Measurements from ENCODE around the gene RAP1GAP2. TPM values are rescaled to one million over a fixed set of nuclear protein-coding genes. Genes with fewer than 3 reads are reported as not detected.
A peak's percentile ranks its signal among the peaks of the same experiment; 100 is the strongest.

RAP1GAP2 gene
- total RNA-seq, 2 experiments from 2014 or later: 9.4 to 11.0 TPM

GRCh38 chr17:2789700-2790099, 6.5 kb upstream of the RAP1GAP2 start:
- no peak for ATAC-seq
- H3K4me1 Mint-ChIP-seq (ENCODE audit: low read depth): peaks cover 53% of the 10 kb centered on the region
- no peak overlapping the region for H3K27ac Mint-ChIP-seq
- no peak for DNase-seq
- CTCF ChIA-PET: interaction anchor here (1.9 kb wide), 2 partner anchors 24 to 47 kb away, joined by 4 to 6 read pairs; no protein-coding TSS in a partner anchor
- no peaks in the 10 kb centered on the region for H3K9me3 Mint-ChIP-seq (ENCODE audit: insufficient read depth)
- POLR2A ChIA-PET: interaction anchor here (0.9 to 4.4 kb wide), 2 partner anchors 25 to 51 kb away, joined by 3 to 30 read pairs; no protein-coding TSS in a partner anchor
- H3K27me3 Mint-ChIP-seq (ENCODE audit: low read depth): peaks cover 34% of the 10 kb centered on the region
- no peak overlapping the region for H3K4me3 Mint-ChIP-seq
- H3K36me3 Mint-ChIP-seq (ENCODE audit: low read depth): no peaks in the 10 kb centered on the region

GRCh38 chr17:2792366-2793169, 3.7 kb upstream of the RAP1GAP2 start:
- Mint-ChIP-seq H3K4me3 (no peak overlapping the region), H3K27me3 (ENCODE audit: low read depth) (peaks cover 53% of the 10 kb centered on the region), H3K4me1 (ENCODE audit: low read depth) (peaks cover 72% of the 10 kb centered on the region), H3K9me3 (ENCODE audit: insufficient read depth) (no peaks in the 10 kb centered on the region), H3K36me3 (ENCODE audit: low read depth) (no peaks in the 10 kb centered on the region), H3K27ac (peak overlapping the region; percentile 44)
- ChIA-PET POLR2A (interaction anchor here (0.9 to 4.4 kb wide), 2 partner anchors 15 to 22 kb away, joined by 3 to 30 read pairs; no protein-coding TSS in a partner anchor), CTCF (interaction anchor here (1.8 to 3.1 kb wide), 3 partner anchors 22 to 220 kb away, joined by 6 to 26 read pairs (median 8); no protein-coding TSS in a partner anchor)
- peak; percentile 14 for ATAC-seq
- peak; percentile 82 for DNase-seq

GRCh38 chr17:2794111-2794803, 2.0 kb upstream of the RAP1GAP2 start:
- peak; percentile 52 for DNase-seq
- H3K27me3 Mint-ChIP-seq (ENCODE audit: low read depth): peaks cover 53% of the 10 kb centered on the region
- ATAC-seq: peak; percentile 5
- ChIA-PET POLR2A (interaction anchor here (0.7 to 4.4 kb wide), 3 partner anchors 16 to 20 kb away, joined by 3 to 30 read pairs (median 3); no protein-coding TSS in a partner anchor), CTCF (interaction anchor here (0.9 to 2.7 kb wide), 2 partner anchors 8 to 54 kb away, joined by 3 to 6 read pairs; no protein-coding TSS in a partner anchor)
- H3K4me3 Mint-ChIP-seq: peak overlapping the region; percentile 62
- H3K9me3 Mint-ChIP-seq (ENCODE audit: insufficient read depth): no peaks in the 10 kb centered on the region
- peak overlapping the region; percentile 67 for H3K27ac Mint-ChIP-seq
- H3K4me1 Mint-ChIP-seq (ENCODE audit: low read depth): peaks cover 87% of the 10 kb centered on the region
- no peaks in the 10 kb centered on the region for H3K36me3 Mint-ChIP-seq (ENCODE audit: low read depth)

DNA sequence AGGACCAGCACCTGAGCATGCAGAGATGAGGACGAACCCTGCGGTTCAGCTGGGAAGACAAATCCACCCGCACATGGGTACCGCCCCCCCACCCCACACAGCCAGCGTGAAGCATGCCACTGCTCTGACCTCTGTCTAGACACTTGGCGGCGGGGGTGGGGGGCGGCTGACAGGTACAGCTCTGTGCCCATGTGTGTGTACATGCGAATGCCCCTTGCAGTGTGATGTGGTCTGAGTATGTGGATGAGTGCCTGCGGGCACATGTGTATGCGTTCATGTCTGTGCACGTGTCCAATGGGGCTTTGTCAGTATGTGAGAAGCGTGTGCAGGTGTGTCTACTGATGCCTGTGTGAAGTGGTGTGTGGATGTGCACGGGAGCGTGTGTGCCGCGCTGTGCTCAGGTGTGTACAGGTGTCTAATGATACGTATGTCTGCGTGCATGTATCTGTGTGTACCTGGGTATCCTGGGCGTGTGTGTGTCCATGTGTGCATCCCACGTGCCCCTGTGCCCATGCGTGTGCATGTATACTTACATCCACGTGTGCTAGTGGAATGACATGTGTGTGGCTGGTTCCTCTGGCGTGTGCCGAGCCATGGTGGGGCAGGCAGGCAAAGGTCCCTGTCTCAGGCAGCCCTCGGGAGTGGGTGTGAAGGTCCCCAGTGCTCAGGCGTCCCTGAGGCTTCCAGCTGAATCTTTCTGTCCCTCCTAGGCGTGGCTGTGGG, 636 bp upstream of the RAP1GAP2 start:
- Mint-ChIP-seq H3K4me3 (peak overlapping the region; percentile 77), H3K36me3 (ENCODE audit: low read depth) (peaks cover 3% of the 10 kb centered on the region), H3K9me3 (ENCODE audit: insufficient read depth) (no peaks in the 10 kb centered on the region), H3K27ac (peak overlapping the region; percentile 27), H3K27me3 (ENCODE audit: low read depth) (peaks cover 45% of the 10 kb centered on the region), H3K4me1 (ENCODE audit: low read depth) (peaks cover 86% of the 10 kb centered on the region)
- DNase-seq (no peak), ATAC-seq (no peak)
- ChIA-PET CTCF (interaction anchor here (1.1 to 2.7 kb wide), 5 partner anchors 9 to 217 kb away, joined by 4 to 11 read pairs (median 5); no protein-coding TSS in a partner anchor), POLR2A (interaction anchor here (2.2 kb wide), 1 partner anchor 19 kb away, joined by 17 read pairs; no protein-coding TSS in a partner anchor)

GRCh38 chr17:2797226-2797625, 988 bp downstream of the RAP1GAP2 start:
- ChIA-PET CTCF (interaction anchor here (1.1 to 2.7 kb wide), 3 partner anchors 9 to 15 kb away, joined by 3 to 6 read pairs (median 5); no protein-coding TSS in a partner anchor), POLR2A (interaction anchor here (2.2 kb wide), 1 partner anchor 17 kb away, joined by 17 read pairs; no protein-coding TSS in a partner anchor)
- Mint-ChIP-seq H3K27ac (no peak overlapping the region), H3K9me3 (ENCODE audit: insufficient read depth) (no peaks in the 10 kb centered on the region), H3K4me3 (peak overlapping the region; percentile 77), H3K27me3 (ENCODE audit: low read depth) (peaks cover 42% of the 10 kb centered on the region), H3K4me1 (ENCODE audit: low read depth) (peaks cover 70% of the 10 kb centered on the region), H3K36me3 (ENCODE audit: low read depth) (peaks cover 6% of the 10 kb centered on the region)
- ATAC-seq (no peak), DNase-seq (no peak)

DNA sequence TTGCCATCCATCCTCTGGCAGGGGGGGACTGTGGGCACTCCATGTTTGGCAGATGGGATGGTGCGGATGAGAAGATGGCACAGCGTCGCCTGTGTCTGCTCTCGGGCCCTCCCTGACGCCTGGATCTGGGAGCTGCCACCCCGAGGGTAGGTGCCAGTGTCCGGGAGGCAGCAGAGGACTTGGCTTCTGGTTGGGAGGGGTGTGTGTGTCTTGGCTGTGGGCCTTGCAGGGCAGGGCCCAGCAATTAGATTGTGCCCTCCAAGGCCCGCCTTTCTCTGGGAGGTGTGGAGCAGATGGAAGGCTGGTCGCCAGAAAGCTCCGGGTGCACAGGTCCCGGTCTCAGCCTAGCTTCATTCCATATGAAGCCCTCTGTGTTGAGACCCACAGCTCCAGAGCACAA, 1.4 kb downstream of the RAP1GAP2 start:
- ATAC-seq (no peak), DNase-seq (no peak)
- Mint-ChIP-seq H3K9me3 (ENCODE audit: insufficient read depth) (no peaks in the 10 kb centered on the region), H3K27me3 (ENCODE audit: low read depth) (peaks cover 41% of the 10 kb centered on the region), H3K27ac (no peak overlapping the region), H3K4me1 (ENCODE audit: low read depth) (peaks cover 66% of the 10 kb centered on the region), H3K4me3 (peak overlapping the region; percentile 77), H3K36me3 (ENCODE audit: low read depth) (peaks cover 6% of the 10 kb centered on the region)
- POLR2A ChIA-PET: interaction anchor here (2.2 kb wide), 1 partner anchor 17 kb away, joined by 17 read pairs; no protein-coding TSS in a partner anchor
- CTCF ChIA-PET: interaction anchor here (1.1 to 2.7 kb wide), 3 partner anchors 9 to 15 kb away, joined by 3 to 6 read pairs (median 5); no protein-coding TSS in a partner anchor

GRCh38 chr17:2798188-2798587, 1.9 kb downstream of the RAP1GAP2 start:
- Mint-ChIP-seq H3K36me3 (ENCODE audit: low read depth) (peaks cover 6% of the 10 kb centered on the region), H3K4me3 (peak overlapping the region; percentile 77), H3K27me3 (ENCODE audit: low read depth) (peaks cover 42% of the 10 kb centered on the region), H3K4me1 (ENCODE audit: low read depth) (peaks cover 60% of the 10 kb centered on the region), H3K27ac (no peak overlapping the region), H3K9me3 (ENCODE audit: insufficient read depth) (no peaks in the 10 kb centered on the region)
- DNase-seq (no peak), ATAC-seq (no peak)
- ChIA-PET POLR2A (no interaction called here), CTCF (interaction anchor here (2.7 kb wide), 1 partner anchor 12 kb away, joined by 6 read pairs; no protein-coding TSS in a partner anchor)

GRCh38 chr17:2798678-2799077, 2.4 kb downstream of the RAP1GAP2 start:
- Mint-ChIP-seq H3K27ac (no peak overlapping the region), H3K4me1 (ENCODE audit: low read depth) (peaks cover 55% of the 10 kb centered on the region), H3K4me3 (no peak overlapping the region), H3K9me3 (ENCODE audit: insufficient read depth) (no peaks in the 10 kb centered on the region), H3K36me3 (ENCODE audit: low read depth) (peaks cover 6% of the 10 kb centered on the region), H3K27me3 (ENCODE audit: low read depth) (peaks cover 46% of the 10 kb centered on the region)
- DNase-seq (peak; percentile 41), ATAC-seq (no peak)
- ChIA-PET POLR2A (no interaction called here), CTCF (interaction anchor here (2.7 kb wide), 1 partner anchor 12 kb away, joined by 6 read pairs; no protein-coding TSS in a partner anchor)

DNA sequence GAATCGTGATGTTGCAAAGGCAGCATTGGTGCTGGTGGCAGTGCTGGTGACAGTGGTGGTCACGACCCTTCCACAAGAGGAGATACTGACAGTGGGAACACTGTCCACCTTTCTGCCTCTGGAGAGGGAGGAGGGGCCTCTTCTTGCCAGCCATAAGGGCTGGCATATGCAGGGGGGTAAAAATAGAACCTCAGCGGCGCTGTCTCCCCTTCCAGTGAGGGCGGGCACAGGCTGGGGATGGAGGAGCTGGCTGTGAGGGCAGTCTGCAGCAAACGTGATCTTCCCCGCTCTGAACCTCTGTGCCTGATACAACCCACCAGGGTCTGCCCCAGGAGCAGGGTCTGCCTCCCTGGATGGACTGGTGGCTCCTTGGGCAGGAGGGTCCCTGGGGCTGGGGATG, 3.4 kb downstream of the RAP1GAP2 start:
- DNase-seq (no peak), ATAC-seq (no peak)
- Mint-ChIP-seq H3K4me1 (ENCODE audit: low read depth) (peaks cover 46% of the 10 kb centered on the region), H3K27me3 (ENCODE audit: low read depth) (peaks cover 50% of the 10 kb centered on the region), H3K9me3 (ENCODE audit: insufficient read depth) (no peaks in the 10 kb centered on the region), H3K27ac (no peak overlapping the region), H3K4me3 (no peak overlapping the region), H3K36me3 (ENCODE audit: low read depth) (peaks cover 6% of the 10 kb centered on the region)
- POLR2A ChIA-PET: no interaction called here
- CTCF ChIA-PET: no interaction called here

DNA sequence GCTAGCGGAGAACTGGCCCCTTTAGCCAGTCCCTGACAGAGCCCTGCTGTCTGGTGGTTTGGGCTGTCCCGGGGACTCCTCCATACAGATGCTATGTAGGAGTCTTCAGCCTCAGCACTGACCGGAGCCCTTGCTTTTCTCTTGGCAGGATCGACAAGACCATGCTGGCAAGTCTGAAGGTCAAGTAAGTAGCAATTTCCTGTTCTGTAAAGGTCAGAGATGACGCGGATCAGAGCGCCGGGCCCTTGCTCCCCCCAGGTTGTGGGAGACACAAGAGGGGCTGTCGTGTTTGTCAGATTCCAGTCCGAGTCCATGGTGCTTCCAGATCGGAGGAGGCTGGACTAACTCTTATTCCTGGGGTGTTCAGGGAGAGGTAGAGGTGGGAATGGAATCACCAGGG, 4.1 kb downstream of the RAP1GAP2 start:
- peaks cover 6% of the 10 kb centered on the region for H3K36me3 Mint-ChIP-seq (ENCODE audit: low read depth)
- no peaks in the 10 kb centered on the region for H3K9me3 Mint-ChIP-seq (ENCODE audit: insufficient read depth)
- ChIA-PET CTCF (no interaction called here), POLR2A (no interaction called here)
- DNase-seq: no peak
- no peak overlapping the region for H3K4me3 Mint-ChIP-seq
- peaks cover 40% of the 10 kb centered on the region for H3K4me1 Mint-ChIP-seq (ENCODE audit: low read depth)
- H3K27me3 Mint-ChIP-seq (ENCODE audit: low read depth): peaks cover 49% of the 10 kb centered on the region
- no peak overlapping the region for H3K27ac Mint-ChIP-seq
- ATAC-seq: no peak

DNA sequence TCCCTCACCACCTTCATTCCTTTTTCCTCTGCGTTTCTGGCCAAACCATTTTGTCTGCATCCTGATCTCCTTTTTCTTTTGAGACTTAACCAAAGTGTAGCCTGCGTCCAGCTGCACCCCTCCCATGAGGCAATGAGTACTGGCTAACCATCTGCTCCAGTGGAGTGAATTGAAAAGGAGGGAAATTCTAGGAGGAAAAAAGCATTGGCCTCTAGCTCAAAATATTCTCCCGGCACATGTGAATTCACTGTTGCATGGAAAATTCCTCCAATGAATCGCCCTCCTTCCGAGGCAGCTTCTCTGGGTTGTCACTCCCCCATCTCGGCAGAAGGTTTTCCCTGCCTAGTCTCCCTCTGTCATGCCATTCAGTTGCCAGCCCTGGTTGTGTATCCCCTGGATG, 5.6 kb downstream of the RAP1GAP2 start:
- POLR2A ChIA-PET: interaction anchor here (0.8 kb wide), 1 partner anchor 12 kb away, joined by 3 read pairs; no protein-coding TSS in a partner anchor
- H3K36me3 Mint-ChIP-seq (ENCODE audit: low read depth): peaks cover 6% of the 10 kb centered on the region
- ATAC-seq: no peak
- CTCF ChIA-PET: interaction anchor here (1.0 to 1.6 kb wide), 2 partner anchors 11 to 12 kb away, joined by 4 to 5 read pairs; no protein-coding TSS in a partner anchor
- no peak for DNase-seq
- H3K27ac Mint-ChIP-seq: no peak overlapping the region
- H3K27me3 Mint-ChIP-seq (ENCODE audit: low read depth): peaks cover 44% of the 10 kb centered on the region
- no peaks in the 10 kb centered on the region for H3K9me3 Mint-ChIP-seq (ENCODE audit: insufficient read depth)
- peaks cover 27% of the 10 kb centered on the region for H3K4me1 Mint-ChIP-seq (ENCODE audit: low read depth)
- no peak overlapping the region for H3K4me3 Mint-ChIP-seq

All from activated CD8-positive, alpha-beta T cell treated with anti-CD3 and anti-CD28 coated beads, Interleukin-2, amount 10 ng/mL, durations not matched to agents 7 days and 5 days (primary cell).